WTC11 (cell line): Measurements from ENCODE around the gene ATP13A2. TPM values are rescaled to one million over a fixed set of nuclear protein-coding genes. Genes with fewer than 3 reads are reported as not detected.

Source experiments
- ATAC-seq: fragments of 200-7000 bp; cut with Tn5 transposase; 2 replicates; pipeline ENCODE4 v1.10.0; 2021; ENCODE audit warnings: mild to moderate bottlenecking, moderate library complexity
- CTCF ChIA-PET: fragments of 300-600 bp; sonication (Branson Sonifier 250); formaldehyde crosslinking; loops from one replicate; lab custom pipeline; 2021; ENCODE audit warnings: antibody characterized with exemption; lab: Charles Lee
- POLR2A ChIA-PET: fragments of 350-600 bp; sonication (Branson Sonifier 250); formaldehyde crosslinking; loops from one replicate; lab custom pipeline; 2021; ENCODE audit warnings: antibody characterized with exemption; lab: Charles Lee
- DNase-seq: peaks from one replicate; pipeline ENCODE4 v3.0.0; 2021; ENCODE audit warnings: low spot score
- H3K27ac Mint-ChIP-seq: 2 replicates; pipeline ENCODE4 v1.8.0; 2021; ENCODE audit warnings: mixed read lengths
- H3K27me3 Mint-ChIP-seq: 2 replicates; pipeline ENCODE4 v1.8.0; 2021; ENCODE audit warnings: low read depth, mild to moderate bottlenecking, moderate library complexity, mixed read lengths
- H3K36me3 Mint-ChIP-seq: 2 replicates; pipeline ENCODE4 v1.8.0; 2021; ENCODE audit warnings: mixed read lengths
- H3K4me1 Mint-ChIP-seq: 2 replicates; pipeline ENCODE4 v1.8.0; 2022; ENCODE audit warnings: mixed read lengths
- H3K4me3 Mint-ChIP-seq: 2 replicates; pipeline ENCODE4 v1.8.0; 2021; ENCODE audit warnings: mild to moderate bottlenecking, moderate library complexity, mixed read lengths
- H3K9me3 Mint-ChIP-seq: 2 replicates; pipeline ENCODE4 v1.8.0; 2021; ENCODE audit warnings: mixed read lengths
- CBFB ChIP-seq: sonication (generic); formaldehyde crosslinking; IDR thresholded peaks from 2 replicates; pipeline ENCODE4 v1.8.1; 2022; ENCODE audit warnings: mild to moderate bottlenecking, low read depth, missing genetic modification reagents
- E2F1 ChIP-seq: sonication (generic); formaldehyde crosslinking; IDR thresholded peaks from 2 replicates; pipeline ENCODE4 v1.8.0; 2022; ENCODE audit warnings: mild to moderate bottlenecking, missing genetic modification reagents
- EMX1 ChIP-seq: fragments of 250-450 bp; sonication (Bioruptor Pico); IDR thresholded peaks from 2 replicates; pipeline ENCODE4 v1.8.0; 2021; ENCODE audit warnings: mild to moderate bottlenecking
- ETV6 ChIP-seq: sonication (generic); formaldehyde crosslinking; IDR thresholded peaks from 2 replicates; pipeline ENCODE4 v1.8.1; 2022; ENCODE audit warnings: mild to moderate bottlenecking, missing genetic modification reagents
- GRHL2 ChIP-seq: fragments of 250-450 bp; sonication (Bioruptor Pico); IDR thresholded peaks from 2 replicates; pipeline ENCODE4 v1.8.0; 2022; ENCODE audit warnings: mild to moderate bottlenecking, moderate library complexity; ENCODE audit not compliant: insufficient replicate concordance, severe bottlenecking
- GTF2I ChIP-seq: fragments of 250-450 bp; sonication (Bioruptor Pico); conservative IDR thresholded peaks from 2 replicates; pipeline ENCODE4 v1.4.0; 2021; ENCODE audit warnings: mild to moderate bottlenecking
- HMGA2 ChIP-seq: fragments of 250-450 bp; sonication (Bioruptor Pico); IDR thresholded peaks from 2 replicates; pipeline ENCODE4 v1.4.0; 2021; ENCODE audit warnings: mild to moderate bottlenecking, moderate library complexity
- IRF1 ChIP-seq: sonication (generic); formaldehyde crosslinking; IDR thresholded peaks from 2 replicates; pipeline ENCODE4 v1.8.0; 2023; ENCODE audit warnings: missing genetic modification reagents
- IRF2 ChIP-seq: sonication (generic); formaldehyde crosslinking; IDR thresholded peaks from 2 replicates; pipeline ENCODE4 v1.8.0; 2022; ENCODE audit warnings: low read depth, missing genetic modification reagents, borderline replicate concordance
- KAT7 ChIP-seq: sonication (generic); formaldehyde crosslinking; IDR thresholded peaks from 2 replicates; pipeline ENCODE4 v1.8.1; 2023; ENCODE audit warnings: missing genetic modification reagents, mild to moderate bottlenecking, borderline replicate concordance
- MXD4 ChIP-seq: fragments of 250-450 bp; sonication (Bioruptor Pico); IDR thresholded peaks from 2 replicates; pipeline ENCODE4 v1.8.0; 2021; ENCODE audit warnings: mild to moderate bottlenecking, moderate library complexity, borderline replicate concordance
- NFATC4 ChIP-seq: fragments of 250-450 bp; sonication (Bioruptor Pico); IDR thresholded peaks from 2 replicates; pipeline ENCODE4 v1.9.0; 2021; ENCODE audit warnings: mild to moderate bottlenecking
- NFE2L1 ChIP-seq: sonication (generic); formaldehyde crosslinking; IDR thresholded peaks from 2 replicates; pipeline ENCODE4 v1.8.1; 2023; ENCODE audit warnings: missing genetic modification reagents
- NFYB ChIP-seq: sonication (generic); formaldehyde crosslinking; conservative IDR thresholded peaks from 2 replicates; pipeline ENCODE4 v1.8.0; 2022; ENCODE audit warnings: low read depth, missing genetic modification reagents
- NR1H2 ChIP-seq: sonication (generic); formaldehyde crosslinking; IDR thresholded peaks from 2 replicates; pipeline ENCODE4 v1.9.0; 2021; ENCODE audit warnings: mild to moderate bottlenecking, moderate library complexity, missing genetic modification reagents
- RELA ChIP-seq: sonication (generic); formaldehyde crosslinking; IDR thresholded peaks from 2 replicates; pipeline ENCODE4 v1.8.1; 2022; ENCODE audit warnings: missing genetic modification reagents, mild to moderate bottlenecking, borderline replicate concordance
- TEAD1 ChIP-seq: sonication (generic); formaldehyde crosslinking; IDR thresholded peaks from 2 replicates; pipeline ENCODE4 v1.8.0; 2022; ENCODE audit warnings: mild to moderate bottlenecking, missing genetic modification reagents
- TEAD4 ChIP-seq: sonication (generic); formaldehyde crosslinking; IDR thresholded peaks from 2 replicates; pipeline ENCODE4 v1.8.0; 2022; ENCODE audit warnings: mild to moderate bottlenecking, missing genetic modification reagents
- TP53 ChIP-seq: sonication (generic); formaldehyde crosslinking; IDR thresholded peaks from 2 replicates; pipeline ENCODE4 v1.8.1; 2023; ENCODE audit warnings: mild to moderate bottlenecking, missing genetic modification reagents
- ZNF232 ChIP-seq: sonication (generic); formaldehyde crosslinking; IDR thresholded peaks from 2 replicates; pipeline ENCODE4 v1.8.0; 2022; ENCODE audit warnings: mild to moderate bottlenecking, missing genetic modification reagents
- ZNF416 ChIP-seq: fragments of 250-450 bp; sonication (Bioruptor Pico); IDR thresholded peaks from 2 replicates; pipeline ENCODE4 v1.9.0; 2021; ENCODE audit warnings: mild to moderate bottlenecking, inconsistent platforms
- ZNF423 ChIP-seq: fragments of 250-450 bp; sonication (Bioruptor Pico); IDR thresholded peaks from 2 replicates; pipeline ENCODE4 v2.1.2; 2022; ENCODE audit warnings: mild to moderate bottlenecking, moderate library complexity
- ZNF671 ChIP-seq: fragments of 250-450 bp; sonication (Bioruptor Pico); IDR thresholded peaks from 2 replicates; pipeline ENCODE4 v1.8.0; 2021; ENCODE audit warnings: mild to moderate bottlenecking
- total RNA-seq: library from RNA; stranded (reverse); gene quantifications from 3 replicates; pipeline ENCODE4 v1.2.3, GENCODE V29; 2021
- TF ChIP-seq, protein P1 (sequence below): sonication (generic); formaldehyde crosslinking; IDR thresholded peaks from 2 replicates; pipeline ENCODE4 v1.8.0; 2022; ENCODE audit warnings: mild to moderate bottlenecking, missing genetic modification reagents
- TF ChIP-seq, protein P2 (sequence below): sonication (generic); formaldehyde crosslinking; IDR thresholded peaks from 2 replicates; pipeline ENCODE4 v1.8.1; 2023; ENCODE audit warnings: mild to moderate bottlenecking, missing genetic modification reagents, moderate library complexity
- TF ChIP-seq, protein P3 (sequence below): sonication (generic); formaldehyde crosslinking; IDR thresholded peaks from 2 replicates; pipeline ENCODE4 v1.8.0; 2022; ENCODE audit warnings: missing genetic modification reagents
- TF ChIP-seq, protein P4 (sequence below): sonication (generic); formaldehyde crosslinking; IDR thresholded peaks from 2 replicates; pipeline ENCODE4 v1.8.1; 2023; ENCODE audit warnings: mild to moderate bottlenecking, moderate library complexity, missing genetic modification reagents

Gene ATP13A2
- total RNA-seq, 1 experiment from 2014 or later: 95.9 TPM

DNA sequence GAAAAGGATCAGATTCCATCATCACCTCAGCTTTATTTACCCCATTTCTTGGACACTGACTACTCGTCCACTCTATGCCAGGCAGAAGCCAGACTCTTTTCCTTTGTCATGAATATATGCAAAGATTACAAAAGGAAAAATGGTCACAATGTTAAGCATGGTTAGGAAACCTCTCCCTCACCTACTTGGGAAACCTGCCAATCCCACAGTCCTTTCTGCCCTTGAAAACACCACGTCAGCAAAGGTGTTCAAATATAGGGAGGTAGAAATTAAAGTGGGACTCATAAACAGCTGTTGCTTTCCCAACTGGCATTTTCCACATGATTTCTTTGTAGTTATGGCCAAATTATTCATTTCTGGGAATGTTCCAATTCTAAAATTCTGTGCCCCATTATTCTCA is 16.2 kb upstream of the ATP13A2 start:
- POLR2A ChIA-PET: no interaction called here
- Mint-ChIP-seq H3K36me3 (peaks cover 57% of the 10 kb centered on the region), H3K27me3 (no peaks in the 10 kb centered on the region), H3K4me3 (no peak overlapping the region), H3K9me3 (no peaks in the 10 kb centered on the region), H3K27ac (no peak overlapping the region), H3K4me1 (no peaks in the 10 kb centered on the region)
- no peak for DNase-seq
- TF ChIP-seq ETV6 (no peak), NFYB (CRISPR knock-in tag) (no peak), IRF2 (CRISPR knock-in tag) (no peak), TP53 (CRISPR knock-in tag) (no peak), E2F1 (no peak), MXD4 (CRISPR knock-in tag) (no peak), CBFB (CRISPR knock-in tag) (no peak), RELA (CRISPR knock-in tag) (no peak), ZNF423 (no peak), NR1H2 (CRISPR knock-in tag) (no peak), TEAD4 (no peak), IRF1 (CRISPR knock-in tag) (no peak), NFE2L1 (CRISPR knock-in tag) (no peak)
- TF ChIP-seq, protein P1, sequence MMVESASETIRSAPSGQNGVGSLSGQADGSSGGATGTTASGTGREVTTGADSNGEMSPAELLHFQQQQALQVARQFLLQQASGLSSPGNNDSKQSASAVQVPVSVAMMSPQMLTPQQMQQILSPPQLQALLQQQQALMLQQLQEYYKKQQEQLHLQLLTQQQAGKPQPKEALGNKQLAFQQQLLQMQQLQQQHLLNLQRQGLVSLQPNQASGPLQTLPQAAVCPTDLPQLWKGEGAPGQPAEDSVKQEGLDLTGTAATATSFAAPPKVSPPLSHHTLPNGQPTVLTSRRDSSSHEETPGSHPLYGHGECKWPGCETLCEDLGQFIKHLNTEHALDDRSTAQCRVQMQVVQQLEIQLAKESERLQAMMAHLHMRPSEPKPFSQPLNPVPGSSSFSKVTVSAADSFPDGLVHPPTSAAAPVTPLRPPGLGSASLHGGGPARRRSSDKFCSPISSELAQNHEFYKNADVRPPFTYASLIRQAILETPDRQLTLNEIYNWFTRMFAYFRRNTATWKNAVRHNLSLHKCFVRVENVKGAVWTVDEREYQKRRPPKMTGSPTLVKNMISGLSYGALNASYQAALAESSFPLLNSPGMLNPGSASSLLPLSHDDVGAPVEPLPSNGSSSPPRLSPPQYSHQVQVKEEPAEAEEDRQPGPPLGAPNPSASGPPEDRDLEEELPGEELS (CRISPR knock-in tag): no peak
- TF ChIP-seq, protein P2, sequence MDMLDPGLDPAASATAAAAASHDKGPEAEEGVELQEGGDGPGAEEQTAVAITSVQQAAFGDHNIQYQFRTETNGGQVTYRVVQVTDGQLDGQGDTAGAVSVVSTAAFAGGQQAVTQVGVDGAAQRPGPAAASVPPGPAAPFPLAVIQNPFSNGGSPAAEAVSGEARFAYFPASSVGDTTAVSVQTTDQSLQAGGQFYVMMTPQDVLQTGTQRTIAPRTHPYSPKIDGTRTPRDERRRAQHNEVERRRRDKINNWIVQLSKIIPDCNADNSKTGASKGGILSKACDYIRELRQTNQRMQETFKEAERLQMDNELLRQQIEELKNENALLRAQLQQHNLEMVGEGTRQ (CRISPR knock-in tag): no peak
- CTCF ChIA-PET: interaction anchor here (0.9 to 1.2 kb wide), 2 partner anchors 18 to 76 kb away, joined by 3 to 4 read pairs; no protein-coding TSS in a partner anchor
- no peak for ATAC-seq

- Mint-ChIP-seq H3K9me3 (no peaks in the 10 kb centered on the region), H3K4me3 (no peak overlapping the region), H3K4me1 (no peaks in the 10 kb centered on the region), H3K27me3 (no peaks in the 10 kb centered on the region), H3K27ac (no peak overlapping the region), H3K36me3 (peaks cover 57% of the 10 kb centered on the region)
- POLR2A ChIA-PET: no interaction called here
- CTCF ChIA-PET: interaction anchor here (1.2 to 1.3 kb wide), 2 partner anchors 19 to 76 kb away, joined by 4 read pairs; no protein-coding TSS in a partner anchor
- DNase-seq (no peak), ATAC-seq (no peak)
- TF ChIP-seq GRHL2: no peak
- no peak for TF ChIP-seq EMX1 (CRISPR knock-in tag)
- TF ChIP-seq ZNF232: no peak
- TF ChIP-seq CBFB (CRISPR knock-in tag): no peak
- TF ChIP-seq ETV6: no peak
- TF ChIP-seq, protein P3, sequence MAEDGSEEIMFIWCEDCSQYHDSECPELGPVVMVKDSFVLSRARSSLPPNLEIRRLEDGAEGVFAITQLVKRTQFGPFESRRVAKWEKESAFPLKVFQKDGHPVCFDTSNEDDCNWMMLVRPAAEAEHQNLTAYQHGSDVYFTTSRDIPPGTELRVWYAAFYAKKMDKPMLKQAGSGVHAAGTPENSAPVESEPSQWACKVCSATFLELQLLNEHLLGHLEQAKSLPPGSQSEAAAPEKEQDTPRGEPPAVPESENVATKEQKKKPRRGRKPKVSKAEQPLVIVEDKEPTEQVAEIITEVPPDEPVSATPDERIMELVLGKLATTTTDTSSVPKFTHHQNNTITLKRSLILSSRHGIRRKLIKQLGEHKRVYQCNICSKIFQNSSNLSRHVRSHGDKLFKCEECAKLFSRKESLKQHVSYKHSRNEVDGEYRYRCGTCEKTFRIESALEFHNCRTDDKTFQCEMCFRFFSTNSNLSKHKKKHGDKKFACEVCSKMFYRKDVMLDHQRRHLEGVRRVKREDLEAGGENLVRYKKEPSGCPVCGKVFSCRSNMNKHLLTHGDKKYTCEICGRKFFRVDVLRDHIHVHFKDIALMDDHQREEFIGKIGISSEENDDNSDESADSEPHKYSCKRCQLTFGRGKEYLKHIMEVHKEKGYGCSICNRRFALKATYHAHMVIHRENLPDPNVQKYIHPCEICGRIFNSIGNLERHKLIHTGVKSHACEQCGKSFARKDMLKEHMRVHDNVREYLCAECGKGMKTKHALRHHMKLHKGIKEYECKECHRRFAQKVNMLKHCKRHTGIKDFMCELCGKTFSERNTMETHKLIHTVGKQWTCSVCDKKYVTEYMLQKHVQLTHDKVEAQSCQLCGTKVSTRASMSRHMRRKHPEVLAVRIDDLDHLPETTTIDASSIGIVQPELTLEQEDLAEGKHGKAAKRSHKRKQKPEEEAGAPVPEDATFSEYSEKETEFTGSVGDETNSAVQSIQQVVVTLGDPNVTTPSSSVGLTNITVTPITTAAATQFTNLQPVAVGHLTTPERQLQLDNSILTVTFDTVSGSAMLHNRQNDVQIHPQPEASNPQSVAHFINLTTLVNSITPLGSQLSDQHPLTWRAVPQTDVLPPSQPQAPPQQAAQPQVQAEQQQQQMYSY (CRISPR knock-in tag): no peak
- TF ChIP-seq, protein P4, sequence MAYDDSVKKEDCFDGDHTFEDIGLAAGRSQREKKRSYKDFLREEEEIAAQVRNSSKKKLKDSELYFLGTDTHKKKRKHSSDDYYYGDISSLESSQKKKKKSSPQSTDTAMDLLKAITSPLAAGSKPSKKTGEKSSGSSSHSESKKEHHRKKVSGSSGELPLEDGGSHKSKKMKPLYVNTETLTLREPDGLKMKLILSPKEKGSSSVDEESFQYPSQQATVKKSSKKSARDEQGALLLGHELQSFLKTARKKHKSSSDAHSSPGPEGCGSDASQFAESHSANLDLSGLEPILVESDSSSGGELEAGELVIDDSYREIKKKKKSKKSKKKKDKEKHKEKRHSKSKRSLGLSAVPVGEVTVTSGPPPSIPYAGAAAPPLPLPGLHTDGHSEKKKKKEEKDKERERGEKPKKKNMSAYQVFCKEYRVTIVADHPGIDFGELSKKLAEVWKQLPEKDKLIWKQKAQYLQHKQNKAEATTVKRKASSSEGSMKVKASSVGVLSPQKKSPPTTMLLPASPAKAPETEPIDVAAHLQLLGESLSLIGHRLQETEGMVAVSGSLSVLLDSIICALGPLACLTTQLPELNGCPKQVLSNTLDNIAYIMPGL (CRISPR knock-in tag): no peak
- TF ChIP-seq ZNF416 (CRISPR knock-in tag): no peak
- TF ChIP-seq GTF2I (CRISPR knock-in tag): no peak
- no peak for TF ChIP-seq TEAD1 (CRISPR knock-in tag)
- TF ChIP-seq NFATC4: no peak
- no peak for TF ChIP-seq HMGA2 (CRISPR knock-in tag)
- TF ChIP-seq E2F1: no peak
- TF ChIP-seq ZNF671 (CRISPR knock-in tag): no peak
- no peak for TF ChIP-seq KAT7
These were observed 15.7 kb upstream of the ATP13A2 start for GRCh38 chr1:17027403-17027802.
